ENCODE measurements around the gene NRXN3.

NRXN3 gene

GRCh38 chr14:78666336-78667056, 496.3 kb downstream of the NRXN3 start:
- no peak for DNase-seq

- DNase-seq = no peak
Measured at GRCh38 chr14:78667141-78667540, 497.0 kb downstream of the NRXN3 start.

GRCh38 chr14:78673845-78674244, 503.7 kb downstream of the NRXN3 start:
- DNase-seq = no peak

GRCh38 chr14:78674820-78675219, 504.6 kb downstream of the NRXN3 start:
- no peak for DNase-seq

- DNase-seq = no peak
Measured at GRCh38 chr14:78683206-78683605, 513.0 kb downstream of the NRXN3 start.

GRCh38 chr14:78683981-78684380, 513.8 kb downstream of the NRXN3 start:
- no peak for DNase-seq

- DNase-seq = no peak
Measured at GRCh38 chr14:78688503-78688902, 518.3 kb downstream of the NRXN3 start.

GRCh38 chr14:78690836-78691235, 520.7 kb downstream of the NRXN3 start:
- peak; percentile 21 for DNase-seq

- peak; percentile 10 for DNase-seq
Measured at GRCh38 chr14:78697341-78697740, 527.2 kb downstream of the NRXN3 start.

- no peak for DNase-seq
Measured at GRCh38 chr14:78698991-78699390, 528.8 kb downstream of the NRXN3 start.

GRCh38 chr14:78700236-78700635, 530.1 kb downstream of the NRXN3 start:
- no peak for DNase-seq

- DNase-seq = no peak
Measured at GRCh38 chr14:78701246-78701645, 531.1 kb downstream of the NRXN3 start.

- DNase-seq = no peak
Measured at GRCh38 chr14:78704965-78705364, 534.8 kb downstream of the NRXN3 start.

- DNase-seq = no peak
Measured at GRCh38 chr14:78705989-78706388, 535.8 kb downstream of the NRXN3 start.

- DNase-seq = no peak
Measured at GRCh38 chr14:78709795-78710557, 539.8 kb downstream of the NRXN3 start.

GRCh38 chr14:78710963-78711362, 540.8 kb downstream of the NRXN3 start:
- no peak for DNase-seq

GRCh38 chr14:78713716-78714115, 543.5 kb downstream of the NRXN3 start:
- DNase-seq = no peak

- DNase-seq = no peak
Measured at GRCh38 chr14:78714711-78715110, 544.5 kb downstream of the NRXN3 start.

- no peak for DNase-seq
Measured at GRCh38 chr14:78721756-78722480, 551.7 kb downstream of the NRXN3 start.

- no peak for DNase-seq
Measured at GRCh38 chr14:78725086-78725485, 554.9 kb downstream of the NRXN3 start.

- no peak for DNase-seq
Measured at GRCh38 chr14:78737116-78737515, 566.9 kb downstream of the NRXN3 start.

- no peak for DNase-seq
Measured at GRCh38 chr14:78737601-78738000, 567.4 kb downstream of the NRXN3 start.

GRCh38 chr14:78746086-78746595, 576.0 kb downstream of the NRXN3 start:
- DNase-seq = no peak

- DNase-seq = no peak
Measured at GRCh38 chr14:78747813-78748212, 577.6 kb downstream of the NRXN3 start.
